ENCODE results near the gene ZSCAN31.
"Not testable (repeated sequence)": the region's sequence is repeated elsewhere in the genome, so short reads cannot be mapped to it uniquely, and the experiment has no call there.

ZSCAN31 gene

DNA sequence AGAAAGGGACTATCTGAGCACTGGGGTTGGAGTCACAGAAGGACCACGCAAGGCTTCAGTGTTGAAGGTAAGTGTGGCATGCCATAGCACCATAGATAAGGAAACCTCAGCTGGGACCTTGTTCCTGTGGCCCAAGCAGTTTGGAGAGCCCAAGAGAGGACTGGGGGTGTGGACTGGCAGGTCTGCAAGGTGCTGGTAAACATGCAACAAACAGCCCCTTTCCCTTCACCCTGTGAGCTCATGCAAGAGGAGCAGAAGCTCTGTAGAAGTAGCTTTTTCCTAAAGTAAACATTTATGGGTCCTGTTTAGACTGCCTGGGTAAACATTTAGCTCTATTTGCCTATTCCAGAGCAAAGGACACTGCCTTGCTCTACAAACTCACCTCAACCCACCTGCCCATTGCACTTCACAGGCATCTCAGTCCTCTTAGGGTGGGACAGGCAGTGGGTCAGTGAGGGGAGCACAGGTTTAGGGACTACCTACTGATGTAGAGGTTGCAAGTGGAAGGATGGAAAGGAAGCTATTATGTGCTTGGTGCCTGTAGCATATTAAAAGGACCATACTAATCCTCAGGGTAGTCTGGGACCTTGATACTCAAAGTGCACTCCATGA, 12.0 kb downstream of the ZSCAN31 start:
- DNase-seq, result no peak

DNA sequence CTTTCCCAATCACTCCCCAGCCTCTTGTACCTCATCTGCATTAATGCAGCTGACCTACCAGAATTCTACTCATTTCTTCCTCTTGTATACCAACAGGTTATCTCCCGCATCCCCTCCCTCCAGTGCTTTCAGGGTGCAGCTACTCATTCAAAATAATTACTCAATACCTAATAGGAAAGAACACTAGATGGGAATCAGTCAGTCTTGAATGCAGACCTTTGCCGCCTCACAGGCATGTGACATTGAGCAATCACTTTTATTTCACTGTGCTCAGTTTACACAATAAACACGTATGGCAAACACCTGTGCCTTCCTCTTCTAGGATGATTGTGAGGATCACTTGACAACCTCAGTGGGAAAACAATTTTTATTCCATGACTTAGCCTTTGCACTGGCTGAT, 13.3 kb downstream of the ZSCAN31 start:
- no peak for DNase-seq

DNA sequence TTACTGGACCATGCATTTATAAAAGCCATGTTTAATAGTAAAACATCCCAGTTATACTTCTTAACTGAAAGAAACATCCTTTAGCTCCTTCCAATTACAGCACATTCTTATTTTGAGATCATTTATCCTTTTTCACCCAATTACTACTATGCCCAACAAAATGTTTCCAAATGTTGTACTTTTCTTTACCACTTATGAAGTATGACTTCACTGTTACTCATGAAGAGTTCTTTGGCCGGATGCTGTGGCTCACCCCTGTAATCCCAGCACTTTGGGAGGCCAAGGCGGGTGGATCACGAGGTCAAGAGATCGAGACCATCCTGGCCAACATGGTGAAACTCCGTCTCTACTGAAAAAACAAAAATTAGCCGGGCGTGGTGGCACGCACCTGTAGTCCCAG, 18.1 kb downstream of the ZSCAN31 start:
- DNase-seq, result not testable (repeated sequence)

DNA sequence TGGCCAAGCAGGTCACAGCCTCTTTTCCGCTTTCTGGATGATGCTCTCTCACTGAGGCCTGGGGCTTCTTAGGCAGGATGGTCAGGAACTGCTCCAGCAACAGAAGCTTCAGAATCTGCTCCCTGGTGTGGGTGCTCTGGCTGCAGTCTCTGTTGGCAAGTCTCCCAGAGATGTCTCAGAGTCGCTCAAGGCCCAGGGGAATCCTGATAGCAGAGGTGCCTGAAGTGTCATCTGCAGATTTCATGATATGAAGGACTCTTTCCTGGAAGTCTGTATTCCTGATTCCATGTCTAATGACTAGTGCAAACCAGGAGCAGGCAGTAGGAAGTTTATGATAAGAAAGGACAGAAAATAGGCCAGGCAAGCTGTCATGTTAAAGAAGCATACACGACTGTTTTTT, 20.3 kb downstream of the ZSCAN31 start:
- DNase-seq, result no peak

DNA sequence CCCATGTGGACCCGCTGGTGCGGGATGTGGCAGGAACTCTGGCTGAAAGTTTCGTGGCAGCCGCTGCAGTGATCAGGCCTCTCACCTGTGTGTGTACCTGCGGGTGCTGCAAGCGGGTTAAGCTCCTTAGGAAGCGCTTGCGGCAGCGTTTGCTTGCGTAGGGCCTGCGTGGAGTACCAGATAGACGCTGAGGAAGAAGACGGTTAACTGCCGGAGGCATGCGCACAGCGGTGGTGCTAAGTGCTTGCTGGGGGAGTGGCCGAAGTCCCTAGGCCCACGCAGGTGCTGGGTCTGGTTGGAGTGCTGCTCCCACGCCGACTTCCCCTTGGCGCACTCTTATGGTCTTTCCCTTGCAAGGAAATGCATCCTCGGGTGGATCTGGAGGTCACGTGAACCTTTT, 23.0 kb downstream of the ZSCAN31 start:
- DNase-seq, result no peak

DNA sequence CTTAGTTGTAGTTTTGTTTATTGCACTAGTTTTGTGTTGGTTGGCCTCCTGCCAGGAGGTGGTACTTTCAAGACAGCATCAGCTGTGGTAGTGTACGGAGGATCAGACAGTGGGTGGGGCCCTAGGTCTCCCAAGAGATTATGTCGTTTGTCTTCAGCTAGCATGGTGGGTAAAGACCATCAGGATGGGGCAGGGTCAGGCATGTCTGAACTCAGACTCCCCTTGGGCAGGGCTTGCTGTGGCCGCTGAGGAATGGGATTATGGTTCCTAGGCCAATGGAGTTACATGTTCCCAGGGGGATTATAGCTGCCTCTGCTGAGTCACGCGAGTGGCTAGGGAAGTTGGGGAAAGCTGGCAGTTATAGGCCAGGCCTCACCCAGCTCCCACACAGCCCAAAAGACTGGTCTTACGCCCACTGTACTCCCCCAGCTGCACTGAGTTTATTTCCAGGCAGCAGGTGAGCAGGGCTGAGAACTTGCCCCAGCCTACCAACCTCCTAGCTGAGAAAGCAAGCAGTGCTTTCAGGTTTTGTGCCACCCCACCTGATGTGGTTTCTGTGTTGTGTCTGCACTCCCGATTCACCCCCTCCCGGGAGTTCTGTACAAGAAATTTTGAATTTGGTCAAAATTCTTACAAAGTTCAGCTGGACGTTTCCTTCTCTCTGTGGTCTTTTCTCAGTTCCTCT, 24.7 kb downstream of the ZSCAN31 start:
- DNase-seq, result no peak

DNA sequence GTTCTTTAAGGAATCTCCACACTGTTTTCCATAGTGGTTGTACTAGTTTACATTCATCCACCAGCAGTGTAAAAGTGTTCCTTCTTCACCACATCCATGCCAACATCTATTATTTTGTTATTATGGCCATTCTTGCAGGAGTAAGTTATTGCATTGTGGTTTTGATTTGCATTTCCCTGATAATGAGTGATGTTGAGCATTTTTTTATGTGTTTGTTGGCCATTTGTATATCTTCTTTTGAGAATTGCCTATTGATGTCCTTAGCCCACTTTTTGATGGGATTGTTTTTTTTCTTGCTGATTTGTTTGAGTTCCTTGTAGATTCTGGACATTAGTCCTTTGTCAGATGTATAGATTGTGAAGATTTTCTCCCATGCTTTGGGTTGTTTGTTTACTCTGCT, 29.6 kb downstream of the ZSCAN31 start:
- DNase-seq, result not testable (repeated sequence)

DNA sequence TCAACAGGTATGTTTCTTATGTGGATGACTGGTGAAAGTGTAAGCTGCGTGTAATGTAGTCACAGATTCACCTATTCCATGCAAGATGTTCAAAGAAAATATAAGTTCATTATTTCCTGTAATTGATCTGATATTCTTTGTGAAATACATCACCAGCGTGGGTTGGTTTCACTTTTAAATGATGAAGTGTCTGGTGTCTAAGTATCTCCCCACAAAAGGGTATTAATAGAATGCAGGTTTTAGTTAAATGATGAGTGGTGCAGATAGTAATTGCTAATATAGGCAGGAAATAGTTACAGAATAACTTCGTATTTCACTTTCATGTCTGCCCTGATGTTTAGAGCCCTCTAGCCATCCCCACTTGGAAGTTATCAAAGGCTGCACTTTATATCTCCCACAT, 32.4 kb downstream of the ZSCAN31 start:
- DNase-seq, result no peak

DNA sequence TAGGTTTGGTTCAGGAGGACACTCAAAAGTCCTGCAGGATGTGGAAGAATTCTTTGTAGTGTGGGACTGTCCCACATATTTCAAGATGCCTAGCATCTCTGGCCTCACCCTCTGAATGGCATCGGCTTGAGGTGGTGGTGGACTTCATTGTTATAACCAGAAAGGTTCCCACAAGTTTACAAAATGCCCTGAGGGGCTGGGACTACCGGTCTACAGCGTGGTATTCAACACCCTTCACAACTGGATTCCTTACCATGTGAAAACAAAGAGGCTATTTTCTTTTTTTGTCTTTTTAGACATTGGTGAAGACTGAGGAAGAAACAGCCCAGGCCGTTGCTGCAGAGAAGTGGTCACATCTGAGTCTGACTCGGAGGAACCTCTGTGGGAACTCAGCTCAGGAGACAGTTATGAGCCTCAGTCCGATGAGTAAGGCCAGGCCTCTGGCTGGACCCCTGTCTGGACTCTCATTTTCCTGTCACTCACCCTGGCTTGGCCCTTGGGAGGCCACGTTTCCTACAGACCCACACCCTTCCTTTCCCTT, 39.4 kb downstream of the ZSCAN31 start:
- no peak for DNase-seq

DNA sequence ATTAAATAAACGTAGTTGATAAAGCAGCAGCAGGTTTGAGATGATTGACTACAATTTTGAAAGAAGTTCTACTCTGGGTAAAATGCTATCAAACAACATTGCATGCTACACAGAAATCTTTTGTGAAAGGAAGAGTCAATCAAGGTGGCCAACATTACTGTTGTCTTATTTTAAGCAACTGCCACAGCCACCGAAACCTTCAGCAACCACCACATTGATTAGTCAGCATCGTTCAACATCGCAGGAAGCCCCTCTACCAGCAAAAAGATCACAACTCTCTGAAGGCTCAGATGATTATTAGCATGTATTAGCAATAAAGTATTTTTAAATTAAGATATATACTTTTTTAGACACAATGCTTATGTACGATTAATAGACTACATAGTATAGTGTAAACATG, 40.6 kb downstream of the ZSCAN31 start:
- DNase-seq, result no peak

DNA sequence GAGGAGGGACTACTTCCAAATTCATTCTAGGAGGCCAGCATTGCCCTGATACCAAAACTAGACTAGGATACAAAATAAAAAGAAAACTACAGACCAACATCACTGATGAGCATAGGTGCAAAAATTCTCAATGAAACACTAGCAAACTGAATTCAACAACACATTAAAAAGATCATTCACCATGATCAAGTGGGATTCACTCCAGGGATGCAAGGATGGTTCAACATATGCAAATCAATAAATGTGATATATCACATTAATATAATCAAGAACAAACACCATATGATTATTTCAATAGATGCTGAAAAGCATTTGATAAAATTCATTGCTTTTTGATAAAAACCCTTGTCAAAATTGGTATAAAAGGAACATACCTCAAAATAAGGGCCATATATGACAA, 44.4 kb downstream of the ZSCAN31 start:
- DNase-seq, result no peak

DNA sequence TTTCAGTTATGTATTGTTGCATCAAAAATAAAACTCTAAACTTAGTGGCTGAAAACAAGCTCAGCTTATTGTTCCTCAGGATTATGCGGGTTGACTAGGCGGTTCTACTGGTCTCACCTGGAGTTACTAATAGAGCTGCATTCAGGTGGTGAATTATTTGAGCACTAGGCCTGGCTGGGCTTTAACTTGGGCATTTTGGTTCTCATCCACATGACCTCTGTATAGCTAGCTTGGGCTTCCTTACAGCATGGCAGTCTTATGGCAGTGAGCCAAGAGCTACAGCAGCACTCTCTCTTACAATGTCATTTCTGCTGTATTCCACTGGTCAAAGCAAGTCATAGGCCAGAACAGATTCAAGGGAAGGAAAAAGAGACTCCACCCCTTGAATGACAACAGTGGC, 53.0 kb downstream of the ZSCAN31 start:
- DNase-seq, result no peak

DNA sequence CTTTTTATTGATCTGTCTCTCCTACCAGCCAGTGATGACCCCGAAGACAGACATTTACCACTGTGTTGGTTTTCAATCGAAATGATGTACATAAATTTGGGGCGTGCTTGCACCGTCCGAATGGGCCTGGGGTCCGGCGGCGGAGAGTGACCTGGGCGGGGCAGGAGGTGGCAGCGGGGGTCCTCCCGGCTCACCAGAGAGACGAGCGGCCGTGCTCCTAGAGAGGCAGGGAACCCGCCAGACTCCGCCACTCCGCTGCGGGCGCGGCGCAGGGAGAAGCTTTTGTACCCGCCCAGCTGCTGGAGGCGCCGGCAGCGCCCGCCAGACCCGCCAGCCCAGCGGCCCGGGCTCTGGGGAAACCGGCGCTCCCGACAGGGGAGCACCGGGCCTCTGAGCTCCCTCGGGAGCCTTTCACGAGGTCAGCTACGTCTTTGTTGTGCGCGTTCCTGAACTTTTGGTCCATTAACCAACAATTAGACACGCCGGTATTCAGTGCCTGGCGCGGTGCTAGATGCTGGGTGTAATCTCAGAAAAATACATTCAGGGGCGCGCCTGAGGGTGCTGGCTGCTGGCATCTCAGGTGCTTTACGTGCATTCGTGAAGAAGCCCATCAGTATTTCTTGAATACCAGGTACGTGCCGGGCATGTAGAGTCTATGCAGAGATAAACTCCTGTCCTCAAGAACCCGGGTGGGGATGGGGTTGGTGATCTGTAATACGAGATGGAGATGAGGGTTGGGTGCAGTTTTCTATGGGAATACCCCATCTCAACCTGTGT, 54.5 kb downstream of the ZSCAN31 start, which contains the start of gene PGBD1:
PGBD1 (plus strand) TSS at position 285 of the 777 bp plus-strand sequence. CDS start 2,242 bp downstream, outside the sequence.
- DNase-seq, result peak in 56 of 58 donors; percentile 5 to 75 (median 44)

DNA sequence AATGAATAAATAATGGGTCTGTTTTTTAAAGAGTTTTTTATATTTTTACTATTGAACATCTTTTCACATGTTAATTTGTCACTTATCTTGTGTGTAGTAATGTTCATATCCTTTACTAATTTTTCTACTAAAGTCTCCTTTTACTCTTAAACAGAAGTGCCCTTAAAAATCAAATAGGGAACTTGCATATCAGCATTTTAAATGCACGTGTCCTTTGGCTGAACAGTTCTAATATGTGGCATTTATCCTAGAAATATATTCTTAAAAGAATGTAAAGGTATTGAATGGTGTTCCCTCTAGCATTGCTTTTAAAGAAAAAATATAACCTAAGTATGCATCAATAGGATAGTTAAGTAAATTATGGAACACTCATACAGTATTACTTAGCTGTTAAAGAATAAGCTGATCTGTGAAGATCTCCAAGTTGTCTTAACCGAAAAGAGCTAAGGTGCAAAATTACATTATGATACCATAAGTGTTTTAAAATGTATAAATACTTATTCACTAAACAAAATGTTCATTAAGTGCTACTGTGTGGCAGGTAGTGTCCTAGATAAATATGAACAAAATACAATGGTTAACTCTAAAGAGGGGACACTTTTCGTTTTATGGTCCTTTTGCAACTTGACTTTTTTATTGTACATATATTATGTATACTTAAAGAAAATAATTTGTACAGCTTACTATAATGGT, 55.2 kb downstream of the ZSCAN31 start:
- no peak for DNase-seq

DNA sequence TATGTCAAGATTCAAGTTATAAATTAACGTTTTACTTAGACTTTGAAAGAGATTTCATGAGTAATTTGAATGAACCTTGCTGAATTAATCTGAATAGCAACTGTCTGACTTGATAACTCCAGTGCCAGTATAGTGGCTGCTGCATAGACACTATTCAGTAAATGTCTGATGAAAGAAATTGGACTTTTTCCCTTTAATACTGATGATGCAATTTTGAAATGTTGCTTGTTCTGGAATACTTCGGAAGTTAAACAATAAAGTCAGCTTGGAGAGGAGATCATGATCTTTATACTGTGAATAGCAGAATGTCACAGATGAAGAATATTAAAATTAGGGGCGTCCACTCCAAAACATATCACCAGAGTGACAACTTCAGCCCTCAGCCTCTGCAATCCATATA, 58.2 kb downstream of the ZSCAN31 start:
- no peak for DNase-seq

DNA sequence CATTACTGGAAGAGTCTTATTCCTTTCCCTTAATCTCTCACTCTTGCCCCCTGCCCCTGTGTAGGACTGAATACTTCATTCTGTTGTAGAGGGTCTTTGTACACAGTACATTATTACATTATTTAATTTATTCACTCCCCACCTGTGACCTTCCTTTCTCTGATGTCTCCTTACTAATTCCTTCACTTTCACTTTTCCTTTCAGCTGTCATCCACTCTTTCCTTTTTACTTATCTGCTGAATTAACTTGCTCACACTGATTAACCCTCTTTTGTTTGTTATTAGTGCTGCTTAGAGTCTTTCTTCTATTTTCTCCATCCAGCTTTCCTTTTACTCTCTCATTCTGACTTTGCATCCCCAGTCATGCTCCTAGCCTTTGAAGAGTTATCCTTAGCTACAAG, 61.1 kb downstream of the ZSCAN31 start:
- DNase-seq, result no peak
